Gastrocnemius medialis (tissue), 4 donors: Measurements from ENCODE around the gene PRKAG2. TPM values are rescaled to one million over a fixed set of nuclear protein-coding genes. Genes with fewer than 3 reads are reported as not detected.

ENCODE experiments used
- ATAC-seq, 2 donors: fragments of 150-250 bp; one replicate each; pipeline ENCODE4 v1.9.1; 2016
- DNase-seq, 2 donors: peaks; one replicate each; pipeline ENCODE4 v3.0.0-alpha.2; 2019
- H3K27ac ChIP-seq, 4 donors: fragments of 200-600 bp; sonication (generic); 1 replicate in 1 of 4; 2 replicates in 3 of 4; pipeline ENCODE4 v1.5.1; 2016 to 2018; ENCODE audit warnings: mild to moderate bottlenecking in 2 of 4, moderate library complexity in 1 of 4
- H3K27me3 ChIP-seq, 3 donors: fragments of 200-600 bp; sonication (generic) in 2 of 3; 1 replicate in 1 of 3; 2 replicates in 2 of 3; pipeline versions ENCODE4 v1.5.1 to v1.6.0; 2016 to 2019; ENCODE audit warnings: mild to moderate bottlenecking in 1 of 3, moderate library complexity in 1 of 3
- H3K36me3 ChIP-seq, 2 donors: fragments of 200-600 bp; sonication (generic) in 1 of 2; one replicate each; pipeline ENCODE4 v1.5.1; 2017 to 2018
- H3K4me1 ChIP-seq, 2 donors: fragments of 200-600 bp; sonication (generic) in 1 of 2; one replicate each; pipeline ENCODE4 v1.5.1; 2016 to 2017; ENCODE audit warnings: mild to moderate bottlenecking in 2 of 2
- H3K4me3 ChIP-seq, 4 donors: fragments of 200-600 bp; sonication (generic) in 3 of 4; 1 replicate in 1 of 4; 2 replicates in 3 of 4; pipeline ENCODE4 v1.5.1; 2016 to 2019; ENCODE audit warnings: mild to moderate bottlenecking in 2 of 4
- H3K9me3 ChIP-seq, 3 donors: fragments of 200-600 bp; sonication (generic) in 2 of 3; 1 replicate in 1 of 3; 2 replicates in 2 of 3; pipeline ENCODE4 v1.5.1; 2016 to 2019
- POLR2A ChIP-seq, 2 donors: fragments of 450-650 bp; IDR thresholded peaks; one replicate each; pipeline ENCODE4 v1.6.1; 2017; ENCODE audit warnings: antibody characterized with exemption in 2 of 2, mild to moderate bottlenecking in 2 of 2, moderate library complexity in 2 of 2
- in situ Hi-C, 4 donors: fragments of 200-750 bp; cut with MboI; loops; one replicate each; pipeline versions ENCODE4 v1.15.0 to v1.8.0; 2017; ENCODE audit warnings: low sequenced_read_pairs in 4 of 4
- intact Hi-C: fragments of 100-400 bp; cut with DNase I; formaldehyde crosslinking; loops from one replicate; pipeline ENCODE4 v1.15.1; 2023; ENCODE audit warnings: low total_unique reads
- total RNA-seq, 4 donors: library from RNA; depleted of rRNA; stranded (reverse); fragments of >200 nt; gene quantifications; one replicate each; pipeline versions ENCODE4 v1.1.0 to v1.2.3, GENCODE V29; 2016
- TF ChIP-seq, protein P1 (sequence below), 5 experiments: fragments of 450-650 bp in 3 of 5; fragments of 200-600 bp in 2 of 5; sonication (generic) in 2 of 5; IDR thresholded peaks in 4 of 5; conservative IDR thresholded peaks in 1 of 5; 1 replicate in 4 of 5; 2 replicates in 1 of 5; pipeline ENCODE4 v1.5.1; 2016 to 2019; ENCODE audit warnings: antibody characterized with exemption in 5 of 5, mild to moderate bottlenecking in 3 of 5, moderate library complexity in 3 of 5

PRKAG2 gene
- total RNA-seq, 4 donors from 2014 or later = 5.3 to 32.6 (median 13.9) TPM

DNA sequence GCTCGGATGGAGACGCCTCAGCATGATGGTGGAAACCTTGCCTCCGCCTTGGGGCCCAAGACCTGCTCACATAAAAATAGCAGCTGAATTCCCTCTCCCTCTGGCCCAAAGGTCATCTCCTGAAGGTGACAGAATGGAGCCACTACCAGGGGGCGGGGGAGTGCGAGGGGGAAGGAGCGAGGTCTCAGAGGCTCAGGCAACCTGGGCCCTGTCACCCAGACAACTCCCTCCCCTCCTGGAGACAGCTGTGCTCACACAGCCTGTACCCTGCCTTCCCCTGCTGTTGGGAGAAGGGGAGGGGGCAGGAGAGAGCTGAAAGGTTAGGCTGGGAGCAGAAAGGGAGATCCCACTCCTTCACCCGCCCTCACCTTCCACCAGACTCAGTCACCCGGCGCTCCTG is 184.2 kb downstream of the PRKAG2 start:
- ATAC-seq (no peak), DNase-seq (no peak)
- Histone ChIP-seq H3K27ac (peak overlapping the region in 1 of 4 donors; percentile 91), H3K4me3 (no peak overlapping the region), H3K36me3 (no peaks in the 10 kb centered on the region), H3K27me3 (no peaks in the 10 kb centered on the region), H3K4me1 (peaks cover 20 to 26% of the 10 kb centered on the region in 2 donors), H3K9me3 (no peaks in the 10 kb centered on the region)
- TF ChIP-seq POLR2A (IDR thresholded peaks at IDR 0.05) = no peak
- TF ChIP-seq, protein P1, sequence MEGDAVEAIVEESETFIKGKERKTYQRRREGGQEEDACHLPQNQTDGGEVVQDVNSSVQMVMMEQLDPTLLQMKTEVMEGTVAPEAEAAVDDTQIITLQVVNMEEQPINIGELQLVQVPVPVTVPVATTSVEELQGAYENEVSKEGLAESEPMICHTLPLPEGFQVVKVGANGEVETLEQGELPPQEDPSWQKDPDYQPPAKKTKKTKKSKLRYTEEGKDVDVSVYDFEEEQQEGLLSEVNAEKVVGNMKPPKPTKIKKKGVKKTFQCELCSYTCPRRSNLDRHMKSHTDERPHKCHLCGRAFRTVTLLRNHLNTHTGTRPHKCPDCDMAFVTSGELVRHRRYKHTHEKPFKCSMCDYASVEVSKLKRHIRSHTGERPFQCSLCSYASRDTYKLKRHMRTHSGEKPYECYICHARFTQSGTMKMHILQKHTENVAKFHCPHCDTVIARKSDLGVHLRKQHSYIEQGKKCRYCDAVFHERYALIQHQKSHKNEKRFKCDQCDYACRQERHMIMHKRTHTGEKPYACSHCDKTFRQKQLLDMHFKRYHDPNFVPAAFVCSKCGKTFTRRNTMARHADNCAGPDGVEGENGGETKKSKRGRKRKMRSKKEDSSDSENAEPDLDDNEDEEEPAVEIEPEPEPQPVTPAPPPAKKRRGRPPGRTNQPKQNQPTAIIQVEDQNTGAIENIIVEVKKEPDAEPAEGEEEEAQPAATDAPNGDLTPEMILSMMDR (IDR thresholded peaks at IDR 0.05 in 4 of 5, conservative IDR thresholded peaks at IDR 0.05 in 1 of 5) = no peak
- in situ Hi-C loops = loop anchor here in 2 of 4 donors (5.0 kb wide), 2 partner anchors 55 to 60 kb away; no protein-coding TSS in a partner anchor
- intact Hi-C loops = loop anchor here (5.0 kb wide), 2 partner anchors 170 to 235 kb away; no protein-coding TSS in a partner anchor

DNA sequence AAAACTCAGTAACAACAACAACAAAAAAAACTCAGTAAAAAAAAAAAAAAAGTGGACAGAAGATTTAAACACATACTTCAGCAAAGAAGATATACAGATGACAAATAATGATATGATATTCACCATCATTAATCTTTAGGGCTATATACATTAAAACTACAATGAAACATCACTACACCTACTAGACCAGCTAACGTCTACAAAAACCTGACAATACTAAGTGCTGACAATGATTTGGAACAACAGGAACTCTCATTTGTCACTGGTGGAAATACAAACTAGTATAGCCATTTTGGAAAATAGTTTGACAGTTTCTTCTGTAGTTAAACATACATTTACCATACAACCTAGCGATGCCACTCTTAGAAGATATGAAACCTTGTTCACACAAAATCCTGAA is 185.5 kb downstream of the PRKAG2 start:
- DNase-seq (no peak), ATAC-seq (no peak)
- intact Hi-C loops (loop anchor here (5.0 kb wide), 2 partner anchors 169 to 234 kb away; no protein-coding TSS in a partner anchor), in situ Hi-C loops (loop anchor here in 2 of 4 donors (5.0 kb wide), 2 partner anchors 56 to 61 kb away; no protein-coding TSS in a partner anchor)
- no peaks in the 10 kb centered on the region for H3K9me3 ChIP-seq
- no peaks in the 10 kb centered on the region for H3K27me3 ChIP-seq
- TF ChIP-seq, protein P1 (IDR thresholded peaks at IDR 0.05 in 4 of 5, conservative IDR thresholded peaks at IDR 0.05 in 1 of 5) = no peak
- no peak for TF ChIP-seq POLR2A (IDR thresholded peaks at IDR 0.05)
- no peak overlapping the region for H3K27ac ChIP-seq
- H3K4me3 ChIP-seq = no peak overlapping the region
- H3K4me1 ChIP-seq = peaks cover 32% of the 10 kb centered on the region in 2 donors
- H3K36me3 ChIP-seq = no peaks in the 10 kb centered on the region

DNA sequence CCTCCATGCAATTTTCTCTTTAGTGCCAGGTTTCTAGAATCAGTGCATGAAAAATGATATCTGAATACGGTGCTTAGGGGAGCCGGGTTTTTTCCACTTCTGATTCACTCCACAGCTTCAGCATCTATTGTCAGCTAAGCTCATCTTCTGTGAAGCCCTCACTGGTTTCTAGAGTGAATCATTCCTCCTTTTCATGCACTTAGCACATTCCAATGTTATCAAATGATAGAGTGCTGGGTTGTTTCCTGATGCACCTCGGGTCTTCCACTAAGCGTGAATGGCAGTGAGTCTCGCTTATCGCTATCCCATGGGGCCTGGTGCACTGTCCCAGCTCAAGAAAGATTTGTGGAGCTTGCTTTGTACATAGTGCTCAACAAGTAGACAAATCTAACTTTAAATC is 186.3 kb downstream of the PRKAG2 start:
- Histone ChIP-seq H3K9me3 (no peaks in the 10 kb centered on the region), H3K4me1 (peaks cover 23 to 28% of the 10 kb centered on the region in 2 donors), H3K36me3 (no peaks in the 10 kb centered on the region), H3K4me3 (no peak overlapping the region), H3K27ac (no peak overlapping the region), H3K27me3 (no peaks in the 10 kb centered on the region)
- DNase-seq (no peak), ATAC-seq (no peak)
- in situ Hi-C loops (loop anchor here in 2 of 4 donors (5.0 kb wide), 2 partner anchors 57 to 62 kb away; no protein-coding TSS in a partner anchor), intact Hi-C loops (loop anchor here (5.0 kb wide), 2 partner anchors 168 to 233 kb away; no protein-coding TSS in a partner anchor)
- TF ChIP-seq POLR2A (IDR thresholded peaks at IDR 0.05) = no peak
- TF ChIP-seq, protein P1 (IDR thresholded peaks at IDR 0.05 in 4 of 5, conservative IDR thresholded peaks at IDR 0.05 in 1 of 5) = no peak

DNA sequence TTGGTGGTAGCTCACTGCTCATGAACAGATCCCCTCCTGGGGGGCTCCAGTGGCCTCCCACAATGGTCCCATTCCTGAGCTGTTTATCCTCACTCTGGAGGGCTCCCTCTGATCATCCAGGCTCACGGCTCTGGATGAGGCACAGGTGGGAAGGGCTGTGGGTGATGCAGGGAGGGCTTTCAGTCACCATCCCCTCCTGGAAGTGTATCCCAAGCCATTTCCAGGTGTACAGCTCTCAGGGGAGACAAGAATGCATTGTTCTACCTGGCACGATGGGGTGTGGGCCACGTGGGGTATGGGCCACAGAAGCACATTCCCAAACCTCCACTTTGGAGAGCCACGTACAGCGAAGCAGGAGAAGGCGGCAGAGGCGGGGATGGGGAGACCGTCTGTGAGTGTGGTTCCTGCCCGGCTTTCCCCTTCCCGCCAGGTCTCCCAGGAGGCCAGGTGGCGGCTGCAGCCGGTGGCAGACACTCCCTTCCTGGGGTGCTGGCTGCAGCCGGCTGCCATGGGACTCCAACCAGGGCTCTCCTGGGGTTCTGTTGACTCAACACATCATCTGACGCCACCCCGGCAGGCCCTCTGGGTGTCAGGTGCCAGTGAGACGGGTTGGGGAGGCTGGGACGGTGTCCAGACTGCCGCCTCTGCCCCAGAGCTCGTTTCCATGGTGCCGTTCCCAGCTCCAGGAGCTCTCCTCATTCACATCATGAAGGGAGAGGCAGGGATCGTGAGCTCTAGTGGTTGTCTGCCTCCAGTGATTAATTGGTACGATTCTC is 187.5 kb downstream of the PRKAG2 start:
- no peak overlapping the region for H3K4me3 ChIP-seq
- no peak overlapping the region for H3K27ac ChIP-seq
- in situ Hi-C loops = loop anchor here in 1 of 4 donors (10.0 kb wide), 1 partner anchor 65 kb away; no protein-coding TSS in a partner anchor
- H3K27me3 ChIP-seq = no peaks in the 10 kb centered on the region
- H3K9me3 ChIP-seq = no peaks in the 10 kb centered on the region
- peaks cover 18% of the 10 kb centered on the region in 2 donors for H3K4me1 ChIP-seq
- peak in 1 of 2 donors; percentile 11 for DNase-seq
- TF ChIP-seq, protein P1 (IDR thresholded peaks at IDR 0.05 in 4 of 5, conservative IDR thresholded peaks at IDR 0.05 in 1 of 5) = no peak
- TF ChIP-seq POLR2A (IDR thresholded peaks at IDR 0.05) = no peak
- intact Hi-C loops = loop anchor here (5.0 kb wide), 1 partner anchor 57 kb away; no protein-coding TSS in a partner anchor
- no peak for ATAC-seq
- H3K36me3 ChIP-seq = no peaks in the 10 kb centered on the region
